Prostate gland (tissue), 2 donors: ENCODE data around the gene GALK1.

Source experiments
- POLR2A ChIP-seq: fragments of 450-650 bp; IDR thresholded peaks from one replicate; pipeline ENCODE4 v1.6.1; 2016; ENCODE audit warnings: antibody characterized with exemption, mild to moderate bottlenecking
- POLR2AphosphoS5 ChIP-seq: sonication (generic); formaldehyde crosslinking; IDR thresholded peaks from one replicate; pipeline ENCODE4 v1.6.1; 2017; ENCODE audit warnings: antibody characterized with exemption
- TF ChIP-seq, protein P1 (sequence below), 4 experiments: fragments of 200-600 bp in 2 of 4; fragments of 450-650 bp in 2 of 4; sonication (generic) in 2 of 4; IDR thresholded peaks; 1 replicate in 3 of 4; 2 replicates in 1 of 4; pipeline ENCODE4 v1.5.1; 2016 to 2019; ENCODE audit warnings: antibody characterized with exemption in 4 of 4, mild to moderate bottlenecking in 2 of 4, moderate library complexity in 2 of 4

DNA sequence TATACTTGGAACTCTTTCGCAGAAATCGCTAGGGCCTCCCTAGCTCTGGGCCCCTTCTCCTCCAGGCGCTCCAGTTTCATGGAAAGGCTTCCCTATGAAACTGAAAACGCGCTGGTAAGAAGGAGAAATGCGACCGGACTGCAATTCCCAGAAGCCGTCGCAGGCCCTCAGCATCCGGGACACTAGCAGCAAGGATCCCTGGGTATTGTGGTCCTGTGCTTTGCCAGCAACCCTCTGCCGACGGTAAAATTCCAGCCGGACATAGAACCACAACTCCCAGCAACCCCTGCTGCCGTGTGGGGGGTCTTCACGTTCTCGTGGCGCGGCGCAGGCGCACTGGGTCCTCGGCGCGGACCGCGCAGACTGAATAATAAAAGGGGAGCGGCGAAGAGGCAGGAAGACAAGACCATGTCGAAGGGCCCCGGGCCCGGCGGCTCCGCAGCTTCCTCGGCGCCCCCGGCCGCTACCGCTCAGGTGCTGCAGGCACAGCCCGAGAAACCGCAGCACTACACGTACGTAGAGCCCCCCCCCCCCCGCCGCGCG, 19.6 kb upstream of the GALK1 start, which contains the start of gene UNK:
- TF ChIP-seq, protein P1, sequence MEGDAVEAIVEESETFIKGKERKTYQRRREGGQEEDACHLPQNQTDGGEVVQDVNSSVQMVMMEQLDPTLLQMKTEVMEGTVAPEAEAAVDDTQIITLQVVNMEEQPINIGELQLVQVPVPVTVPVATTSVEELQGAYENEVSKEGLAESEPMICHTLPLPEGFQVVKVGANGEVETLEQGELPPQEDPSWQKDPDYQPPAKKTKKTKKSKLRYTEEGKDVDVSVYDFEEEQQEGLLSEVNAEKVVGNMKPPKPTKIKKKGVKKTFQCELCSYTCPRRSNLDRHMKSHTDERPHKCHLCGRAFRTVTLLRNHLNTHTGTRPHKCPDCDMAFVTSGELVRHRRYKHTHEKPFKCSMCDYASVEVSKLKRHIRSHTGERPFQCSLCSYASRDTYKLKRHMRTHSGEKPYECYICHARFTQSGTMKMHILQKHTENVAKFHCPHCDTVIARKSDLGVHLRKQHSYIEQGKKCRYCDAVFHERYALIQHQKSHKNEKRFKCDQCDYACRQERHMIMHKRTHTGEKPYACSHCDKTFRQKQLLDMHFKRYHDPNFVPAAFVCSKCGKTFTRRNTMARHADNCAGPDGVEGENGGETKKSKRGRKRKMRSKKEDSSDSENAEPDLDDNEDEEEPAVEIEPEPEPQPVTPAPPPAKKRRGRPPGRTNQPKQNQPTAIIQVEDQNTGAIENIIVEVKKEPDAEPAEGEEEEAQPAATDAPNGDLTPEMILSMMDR (IDR thresholded peaks at IDR 0.05): peak in 2 of 4 experiments; percentile 15 to 58
- TF ChIP-seq POLR2AphosphoS5 (peak; percentile 95), POLR2A (peak; percentile 65)
